Measurements from ENCODE around the gene DSC2. TPM values are rescaled to one million over a fixed set of nuclear protein-coding genes. Genes with fewer than 3 reads are reported as not detected.
A peak's percentile ranks its signal among the peaks of the same experiment; 100 is the strongest.

DSC2 gene
- total RNA-seq, 2 donors from 2014 or later = 2.6 to 4.2 TPM

GRCh38 chr18:31100436-31101182 lies 1.6 kb downstream of the DSC2 start:
- intact Hi-C loops (cut with DNase I) = no loop called here
- peak; percentile 78 for DNase-seq (ENCODE audit: low spot score)

- DNase-seq (ENCODE audit: low spot score) = peak; percentile 60
- intact Hi-C loops (cut with DNase I) = no loop called here
These were observed 2.6 kb downstream of the DSC2 start for GRCh38 chr18:31099450-31100230.

GRCh38 chr18:31098878-31099277 lies 3.3 kb downstream of the DSC2 start:
- DNase-seq (ENCODE audit: low spot score) = no peak
- intact Hi-C loops (cut with DNase I) = no loop called here

- intact Hi-C loops (cut with DNase I) = no loop called here
- DNase-seq (ENCODE audit: low spot score) = no peak
These were observed 4.6 kb downstream of the DSC2 start for GRCh38 chr18:31097666-31098065.

GRCh38 chr18:31093880-31094279 lies 8.3 kb downstream of the DSC2 start:
- intact Hi-C loops (cut with DNase I) = no loop called here

GRCh38 chr18:31093294-31093693 lies 8.9 kb downstream of the DSC2 start:
- no peak for DNase-seq (ENCODE audit: low spot score)
- intact Hi-C loops (cut with DNase I) = no loop called here

More at GRCh38 chr18:31093880-31094279, 8.3 kb downstream of the DSC2 start:
- no peak for DNase-seq (ENCODE audit: low spot score)

GRCh38 chr18:31091350-31091749 lies 10.9 kb downstream of the DSC2 start:
- intact Hi-C loops (cut with DNase I) = no loop called here

GRCh38 chr18:31088532-31088931 lies 13.7 kb downstream of the DSC2 start:
- DNase-seq (ENCODE audit: low spot score) = no peak
- intact Hi-C loops (cut with DNase I) = no loop called here

More at GRCh38 chr18:31091350-31091749, 10.9 kb downstream of the DSC2 start:
- DNase-seq (ENCODE audit: low spot score) = no peak

- intact Hi-C loops (cut with DNase I) = no loop called here
- DNase-seq (ENCODE audit: low spot score) = no peak
These were observed 22.2 kb downstream of the DSC2 start for GRCh38 chr18:31079973-31080372.

- intact Hi-C loops (cut with DNase I) = no loop called here
These were observed 24.3 kb downstream of the DSC2 start for GRCh38 chr18:31077878-31078277.

GRCh38 chr18:31072175-31072574 lies 30.0 kb downstream of the DSC2 start:
- intact Hi-C loops (cut with DNase I) = no loop called here
- no peak for DNase-seq (ENCODE audit: low spot score)

More at GRCh38 chr18:31077878-31078277, 24.3 kb downstream of the DSC2 start:
- no peak for DNase-seq (ENCODE audit: low spot score)

- intact Hi-C loops (cut with DNase I) = no loop called here
- DNase-seq (ENCODE audit: low spot score) = no peak
These were observed 32.0 kb downstream of the DSC2 start for GRCh38 chr18:31070206-31070605.

GRCh38 chr18:31066266-31066665 lies 36.0 kb downstream of the DSC2 start:
- intact Hi-C loops (cut with DNase I) = no loop called here

GRCh38 chr18:31065036-31065773 lies 37.0 kb downstream of the DSC2 start:
- intact Hi-C loops (cut with DNase I) = no loop called here
- DNase-seq (ENCODE audit: low spot score) = no peak

More at GRCh38 chr18:31066266-31066665, 36.0 kb downstream of the DSC2 start:
- no peak for DNase-seq (ENCODE audit: low spot score)

GRCh38 chr18:31064130-31064529 lies 38.1 kb downstream of the DSC2 start:
- intact Hi-C loops (cut with DNase I) = no loop called here
- DNase-seq (ENCODE audit: low spot score) = no peak

GRCh38 chr18:31061945-31062344 lies 40.3 kb downstream of the DSC2 start:
- intact Hi-C loops (cut with DNase I) = no loop called here
- no peak for DNase-seq (ENCODE audit: low spot score)

GRCh38 chr18:31058897-31059296 lies 43.3 kb downstream of the DSC2 start:
- intact Hi-C loops (cut with DNase I) = no loop called here

GRCh38 chr18:31057917-31058316 lies 44.3 kb downstream of the DSC2 start:
- intact Hi-C loops (cut with DNase I) = no loop called here
- no peak for DNase-seq (ENCODE audit: low spot score)

More at GRCh38 chr18:31058897-31059296, 43.3 kb downstream of the DSC2 start:
- DNase-seq (ENCODE audit: low spot score) = no peak

- no peak for DNase-seq (ENCODE audit: low spot score)
- intact Hi-C loops (cut with DNase I) = no loop called here
These were observed 45.2 kb downstream of the DSC2 start for GRCh38 chr18:31057051-31057450.

- intact Hi-C loops (cut with DNase I) = no loop called here
- no peak for DNase-seq (ENCODE audit: low spot score)
These were observed 45.9 kb downstream of the DSC2 start for GRCh38 chr18:31056296-31056695.

All from posterior vena cava (tissue), 2 donors.